ENCODE results near the gene BANF2.
A peak's percentile ranks its signal among the peaks of the same experiment; 100 is the strongest.

The BANF2 gene

DNA sequence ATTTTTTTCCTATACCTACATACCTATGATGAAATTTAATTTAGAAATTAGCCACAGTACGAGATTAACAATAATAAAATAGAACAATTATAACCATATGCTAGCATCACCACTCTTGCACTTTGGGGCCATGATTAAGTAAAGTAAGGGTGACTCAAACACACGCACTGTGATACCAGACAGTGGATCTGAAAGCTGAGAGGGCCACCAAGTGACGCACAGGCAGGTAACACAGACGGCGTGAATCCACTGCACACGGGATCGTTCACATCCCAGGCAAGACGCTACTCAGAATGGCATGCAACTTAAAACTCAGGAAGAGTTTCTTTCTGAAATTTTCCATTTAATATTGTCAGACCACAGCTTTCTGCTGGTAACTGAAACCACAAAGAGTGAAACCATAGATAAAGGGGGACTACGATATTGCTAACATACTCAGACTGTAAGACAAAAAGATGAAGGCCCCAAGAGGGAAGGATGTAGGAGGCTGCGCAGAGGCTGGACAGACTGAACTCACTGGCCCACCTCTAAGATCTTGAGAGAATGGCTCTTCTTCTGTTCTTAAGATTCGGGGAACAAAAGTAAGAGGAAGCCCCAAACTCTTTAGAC, 35.6 kb upstream of the BANF2 start:
- DNase-seq, result no peak

DNA sequence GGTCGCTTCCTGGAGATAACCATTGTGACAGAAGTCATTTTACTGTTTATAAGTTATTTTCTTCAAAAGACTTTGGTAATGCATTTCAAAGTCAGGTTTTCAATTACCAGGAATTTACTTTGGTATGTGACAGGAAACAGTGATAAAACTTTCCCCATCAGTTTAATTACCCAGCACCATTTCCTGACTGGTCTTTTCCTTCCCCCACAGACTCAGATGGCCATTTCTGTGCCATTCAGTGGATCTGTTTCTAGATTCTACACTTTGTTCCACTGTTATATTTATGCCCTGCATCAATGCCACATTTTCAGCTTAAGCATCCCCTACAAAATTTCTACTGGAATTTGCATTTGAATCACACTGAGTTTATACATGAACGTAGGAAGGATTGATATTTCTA, 34.0 kb upstream of the BANF2 start:
- no peak for DNase-seq

- DNase-seq, result no peak
Observed at GRCh38 chr20:17666481-17666880, 33.3 kb upstream of the BANF2 start.

DNA sequence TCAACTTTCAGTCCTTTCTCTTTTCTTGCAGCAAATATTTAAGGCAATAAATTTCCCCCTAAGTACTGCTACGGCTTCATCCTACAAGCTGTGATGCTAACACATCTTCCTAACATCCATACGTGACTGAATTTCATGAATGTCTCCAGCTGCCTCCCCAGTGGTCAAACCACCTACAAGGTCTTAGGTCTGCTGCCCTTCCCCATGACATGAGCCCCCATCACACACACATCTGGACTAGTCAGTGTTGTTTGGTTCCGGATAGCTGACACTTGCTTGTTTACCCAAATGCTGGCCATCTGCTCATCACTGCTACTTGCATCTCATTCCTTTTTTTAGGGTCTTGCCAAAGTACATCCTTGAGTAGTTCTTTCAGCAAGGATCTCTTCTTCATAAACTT, 32.3 kb upstream of the BANF2 start:
- no peak for DNase-seq

DNA sequence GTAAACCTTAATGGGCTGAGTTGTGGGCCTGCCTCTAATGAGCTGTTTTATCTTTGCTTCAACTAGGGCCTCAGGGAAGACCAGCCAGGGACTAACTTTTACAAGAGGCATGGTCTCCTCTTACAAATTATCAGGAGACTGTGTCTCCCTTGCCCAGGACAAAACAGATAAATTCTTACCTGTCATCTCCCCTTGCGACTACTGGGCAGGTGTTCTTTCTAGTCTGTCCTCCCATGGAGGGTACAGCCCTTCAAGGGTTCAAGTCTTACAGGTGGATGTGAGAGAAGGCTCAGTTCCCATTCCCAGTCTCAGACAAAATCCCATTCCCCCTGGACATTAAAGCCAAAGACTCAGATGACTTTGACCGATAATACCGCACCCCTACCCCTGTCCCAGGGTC, 31.3 kb upstream of the BANF2 start:
- DNase-seq, result no peak

GRCh38 chr20:17669306-17669931, 30.3 kb upstream of the BANF2 start:
- DNase-seq, result no peak

- DNase-seq, result no peak
Observed at GRCh38 chr20:17671011-17671410, 28.8 kb upstream of the BANF2 start.

DNA sequence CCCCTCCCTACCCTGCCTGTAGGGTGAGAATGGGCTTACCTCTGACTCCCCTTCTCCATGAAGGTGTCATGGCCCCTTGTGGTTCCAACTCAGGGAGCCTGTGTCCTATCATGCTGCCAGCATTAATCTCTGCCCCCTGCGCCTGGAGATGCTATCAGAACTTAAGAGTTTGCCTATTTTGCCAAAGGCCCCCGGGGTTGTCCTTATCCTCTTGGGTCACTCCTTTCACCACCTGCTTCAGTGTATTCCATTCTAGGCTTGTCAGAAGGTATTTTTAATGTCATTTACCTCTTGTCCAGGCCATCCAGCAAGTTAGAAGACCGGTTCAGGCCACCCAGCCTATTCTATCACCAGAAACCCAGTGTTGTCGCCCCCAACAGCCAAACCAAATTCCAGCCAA, 28.2 kb upstream of the BANF2 start:
- DNase-seq, result no peak

- DNase-seq, result no peak
Observed at GRCh38 chr20:17673084-17673483, 26.7 kb upstream of the BANF2 start.

GRCh38 chr20:17674722-17675518, 24.8 kb upstream of the BANF2 start:
- no peak for DNase-seq

DNA sequence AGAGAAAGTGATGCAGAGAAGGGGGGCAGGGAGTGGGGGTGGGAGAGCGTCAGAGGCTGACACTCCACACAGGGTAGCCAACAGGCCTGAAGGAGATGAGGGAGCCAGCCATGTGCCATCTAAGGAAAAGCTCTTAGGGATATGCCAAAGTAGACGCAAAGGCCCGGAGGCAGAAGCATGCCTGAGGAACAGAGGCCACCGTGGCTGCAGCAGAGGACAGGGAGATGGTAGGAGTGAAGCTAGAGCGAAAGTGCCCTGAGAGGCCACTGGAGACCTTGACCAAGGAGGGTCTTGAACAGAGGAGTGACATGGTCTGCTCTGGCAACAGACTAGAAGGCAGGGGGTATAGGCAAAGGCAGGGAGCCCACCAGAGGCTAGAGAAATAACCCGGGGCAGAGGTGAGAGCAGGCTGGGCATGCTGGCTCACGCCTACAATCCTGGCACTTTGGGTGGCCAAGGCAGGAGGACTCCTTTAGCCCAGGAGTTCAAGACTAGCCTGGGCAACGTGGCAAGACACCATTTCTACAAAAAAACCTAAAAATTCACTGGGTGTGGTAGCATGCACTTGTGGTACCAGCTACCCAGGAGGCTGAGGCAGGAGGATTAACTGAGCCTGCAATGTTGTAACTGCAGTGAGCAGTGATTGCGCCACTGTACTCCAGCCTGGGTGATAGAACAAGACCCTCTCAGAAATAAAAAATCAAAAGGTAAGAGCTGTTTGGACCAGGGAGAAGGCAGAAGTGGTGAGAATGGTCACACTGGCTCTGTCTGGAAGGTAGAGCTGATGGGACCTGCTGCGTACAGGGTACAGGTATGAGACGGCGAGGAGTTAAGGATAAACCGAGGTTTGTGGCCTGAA, 24.0 kb upstream of the BANF2 start:
- DNase-seq, result no peak

- DNase-seq, result no peak
Observed at GRCh38 chr20:17676378-17676759, 23.4 kb upstream of the BANF2 start.

DNA sequence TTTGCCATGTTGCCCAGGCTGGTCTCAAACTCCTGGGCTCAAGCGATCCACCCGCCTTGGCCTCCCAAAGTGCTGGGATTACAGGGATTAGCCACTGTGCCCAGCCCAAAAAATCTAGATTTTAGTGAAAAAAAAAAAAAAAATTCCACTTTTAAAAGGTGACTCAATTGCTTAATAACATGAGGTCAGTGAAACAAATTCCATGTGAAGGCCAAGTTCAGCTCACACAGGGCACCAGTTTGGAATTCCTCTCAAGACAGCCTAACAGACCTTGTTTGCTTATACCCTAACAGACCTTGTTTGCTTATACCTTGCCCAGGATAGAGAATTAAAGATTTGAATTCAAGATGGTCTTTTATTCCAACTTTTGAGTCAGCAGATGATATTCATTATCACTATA, 22.8 kb upstream of the BANF2 start:
- no peak for DNase-seq

- DNase-seq, result no peak
Observed at GRCh38 chr20:17678295-17678694, 21.5 kb upstream of the BANF2 start.

DNA sequence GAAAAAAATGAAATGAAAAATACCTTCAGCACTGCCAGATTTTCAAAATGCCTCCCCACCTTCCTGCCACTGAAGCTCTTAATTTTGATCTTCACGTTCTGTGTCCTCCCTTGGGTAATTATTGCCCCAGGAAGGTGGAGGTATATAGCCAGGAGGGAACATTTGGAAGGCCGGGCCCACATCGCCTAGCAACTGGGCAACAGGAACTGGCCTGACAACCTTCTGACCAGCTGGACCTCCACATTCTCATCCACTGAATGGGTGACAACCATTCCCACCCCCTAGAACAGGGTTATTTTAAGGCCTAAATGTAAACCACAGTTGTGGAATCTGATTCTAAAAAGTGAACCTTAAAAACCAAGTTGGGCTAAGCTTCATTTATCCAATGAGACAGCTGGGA, 20.9 kb upstream of the BANF2 start:
- no peak for DNase-seq

DNA sequence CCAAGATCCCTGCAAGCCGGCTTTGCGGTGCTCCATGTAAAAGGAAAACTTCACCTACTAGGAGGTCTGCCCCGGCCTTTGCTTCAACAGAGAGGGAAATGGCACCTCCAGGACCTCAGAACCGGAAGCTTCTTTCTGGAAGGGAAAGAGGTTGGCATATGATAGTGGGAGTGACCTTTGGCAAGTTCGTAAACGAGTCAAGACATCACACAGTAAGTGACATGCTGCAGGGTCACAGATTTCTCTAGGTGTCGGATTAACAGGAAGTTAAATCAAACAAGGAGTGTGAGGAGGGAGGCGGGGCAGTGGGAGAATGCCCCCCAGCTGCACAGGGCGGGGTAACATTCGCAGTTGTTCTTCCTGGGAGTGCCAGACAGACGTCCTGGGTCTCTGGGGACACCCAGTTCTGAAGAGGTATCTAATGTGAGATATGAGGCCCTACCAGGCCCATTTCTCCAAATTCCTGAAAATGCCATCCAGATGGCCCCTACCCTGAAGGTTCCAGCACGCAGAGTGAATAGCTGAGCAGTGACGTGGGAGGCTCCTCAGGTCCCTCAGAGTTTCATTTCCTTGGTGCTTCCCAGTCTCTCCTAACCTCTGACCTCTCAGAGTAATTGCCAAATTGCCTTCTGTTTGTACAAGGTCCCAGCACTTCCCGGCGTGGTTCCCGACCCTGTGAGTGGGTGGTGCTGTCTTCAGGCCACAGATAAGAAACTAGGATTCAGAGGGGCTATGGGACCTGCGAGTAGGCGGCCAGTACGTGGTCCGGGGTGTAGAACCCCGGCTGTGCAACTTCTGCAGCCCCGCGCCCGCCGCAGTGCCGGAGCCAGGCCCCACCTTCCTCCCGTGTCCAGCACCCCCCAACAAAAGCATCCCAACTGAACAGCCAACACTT, 19.6 kb upstream of the BANF2 start:
- DNase-seq, result no peak

DNA sequence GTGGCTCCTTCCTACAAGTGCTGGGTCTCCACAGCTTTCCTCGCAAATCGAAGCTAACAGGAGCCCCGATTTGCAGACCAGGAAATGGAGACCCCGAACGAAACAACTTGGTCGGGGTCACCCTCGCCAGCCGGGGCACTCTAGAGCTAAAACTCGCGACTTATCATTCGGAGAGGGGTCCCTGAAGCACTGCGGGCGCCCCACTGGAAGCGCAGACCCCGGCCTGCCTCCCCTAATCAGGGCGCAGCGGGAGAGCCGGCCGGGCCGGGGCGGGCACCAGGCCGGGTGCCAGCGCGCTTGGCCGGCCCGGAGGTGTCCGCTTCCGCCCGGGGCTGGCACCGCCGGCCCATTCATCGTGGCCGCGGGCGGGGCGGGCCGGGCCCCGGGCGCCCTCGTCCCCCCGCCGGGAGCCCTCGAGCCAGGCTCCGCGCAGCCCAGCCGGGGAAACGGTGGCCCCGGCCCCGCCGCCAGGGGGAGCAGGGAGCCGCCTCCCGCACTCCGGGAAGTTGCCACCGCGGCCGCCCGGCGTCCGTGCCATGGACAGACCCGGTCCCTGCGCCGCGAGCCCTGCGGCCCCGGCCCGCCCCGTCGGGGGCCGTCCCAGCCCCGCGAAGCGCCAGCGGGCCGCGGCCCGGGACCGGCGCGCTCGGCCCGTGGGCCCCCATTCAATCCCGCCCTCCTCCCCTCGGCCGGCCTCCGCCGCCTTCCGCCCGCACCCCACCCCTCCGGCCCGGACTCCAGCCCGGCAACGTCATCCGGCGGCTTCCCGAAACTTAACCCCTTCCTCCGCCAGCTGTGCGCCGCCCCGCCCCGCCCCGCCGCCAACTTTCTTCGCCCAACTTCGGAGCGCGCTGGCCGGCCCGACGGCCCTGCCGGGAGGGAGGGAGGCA, 18.7 kb upstream of the BANF2 start:
- no peak for DNase-seq

DNA sequence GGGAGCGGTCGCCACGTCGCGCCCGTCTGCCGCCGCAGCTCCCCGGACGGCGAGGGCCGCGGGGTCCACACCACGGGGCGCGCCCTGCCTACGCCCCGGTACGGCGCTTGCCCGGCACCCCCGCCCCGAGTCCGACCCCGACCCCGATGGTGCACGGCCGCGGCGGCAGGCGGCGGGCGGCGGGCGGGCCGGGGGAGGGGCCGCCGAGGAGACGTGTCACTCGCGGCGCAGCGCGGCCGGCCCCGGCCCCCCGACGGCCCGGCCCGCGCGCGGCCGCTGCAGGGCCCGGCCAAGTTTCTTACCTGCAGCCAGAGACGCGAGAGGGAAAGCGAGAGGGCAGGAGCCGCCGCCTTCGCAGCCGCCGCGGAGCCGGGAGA, 18.1 kb upstream of the BANF2 start:
- no peak for DNase-seq

DNA sequence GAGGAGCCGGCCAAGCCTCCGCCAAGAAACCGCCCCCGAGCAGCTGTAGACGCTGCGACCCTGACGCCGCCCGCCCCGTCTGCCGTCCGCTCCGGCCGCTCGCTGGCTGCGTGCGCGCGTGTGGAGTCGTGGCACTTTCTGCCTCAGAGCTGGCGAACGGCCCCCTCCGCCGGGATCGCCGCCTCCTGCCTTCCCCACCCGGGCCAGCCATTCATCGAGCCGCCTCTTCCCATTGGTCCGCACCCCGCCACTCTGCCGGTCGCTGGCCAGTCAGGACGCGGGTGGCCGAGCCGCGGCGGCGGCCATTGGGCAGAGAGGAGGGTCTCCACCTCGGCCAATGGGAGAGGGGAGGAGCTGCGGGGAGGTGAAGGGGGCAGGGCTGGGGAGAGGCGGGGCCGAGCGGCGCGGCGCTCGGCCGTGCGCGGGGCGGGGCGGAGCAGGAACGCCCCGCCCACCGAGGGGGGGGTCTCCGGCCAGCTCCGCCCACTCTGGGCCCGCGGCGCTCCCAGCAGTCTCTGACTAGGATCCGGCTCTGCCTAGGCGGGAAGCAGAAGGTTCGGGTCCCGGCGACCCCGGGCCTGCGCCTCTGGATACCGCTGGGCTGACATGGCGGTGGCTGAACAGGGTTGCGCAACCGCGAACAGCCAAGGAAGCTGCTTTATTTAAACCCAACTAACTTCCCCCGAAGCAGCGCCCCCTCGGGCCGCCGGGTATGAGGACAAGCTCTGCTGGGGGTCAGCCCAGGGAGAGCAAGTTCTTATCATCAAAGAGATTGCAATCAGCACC, 17.5 kb upstream of the BANF2 start, which contains the start of gene RRBP1:
Gene RRBP1, minus strand, starts transcription at position 140 of the 786 bp plus-strand sequence. CDS start 21,735 bp downstream, outside the sequence.
- peak; percentile 96 for DNase-seq

GRCh38 chr20:17682889-17683198, 16.9 kb upstream of the BANF2 start:
- DNase-seq, result no peak
